D721Med (cell line): ENCODE measurements around the gene RAVER1.
A peak's percentile ranks its signal among the peaks of the same experiment; 100 is the strongest.
"Not testable (repeated sequence)": the region's sequence is repeated elsewhere in the genome, so short reads cannot be mapped to it uniquely, and the experiment has no call there.

ENCODE experiments used
- DNase-seq: peaks from one replicate; pipeline ENCODE4 v3.0.0; 2011; ENCODE audit warnings: low spot score; ENCODE audit not compliant: insufficient read length
- FAIRE-seq: peaks from 2 replicates; lab custom pipeline; 2011; peaks lifted over from hg19 to GRCh38; lab: Jason Lieb, UNC
- TF ChIP-seq, protein P1 (sequence below): IDR thresholded peaks from 2 replicates; pipeline ENCODE4 v1.5.1; 2012; ENCODE audit warnings: mild to moderate bottlenecking, control low read depth; ENCODE audit not compliant: insufficient read depth; ENCODE audit errors: missing control alignments

Gene RAVER1, protein sequence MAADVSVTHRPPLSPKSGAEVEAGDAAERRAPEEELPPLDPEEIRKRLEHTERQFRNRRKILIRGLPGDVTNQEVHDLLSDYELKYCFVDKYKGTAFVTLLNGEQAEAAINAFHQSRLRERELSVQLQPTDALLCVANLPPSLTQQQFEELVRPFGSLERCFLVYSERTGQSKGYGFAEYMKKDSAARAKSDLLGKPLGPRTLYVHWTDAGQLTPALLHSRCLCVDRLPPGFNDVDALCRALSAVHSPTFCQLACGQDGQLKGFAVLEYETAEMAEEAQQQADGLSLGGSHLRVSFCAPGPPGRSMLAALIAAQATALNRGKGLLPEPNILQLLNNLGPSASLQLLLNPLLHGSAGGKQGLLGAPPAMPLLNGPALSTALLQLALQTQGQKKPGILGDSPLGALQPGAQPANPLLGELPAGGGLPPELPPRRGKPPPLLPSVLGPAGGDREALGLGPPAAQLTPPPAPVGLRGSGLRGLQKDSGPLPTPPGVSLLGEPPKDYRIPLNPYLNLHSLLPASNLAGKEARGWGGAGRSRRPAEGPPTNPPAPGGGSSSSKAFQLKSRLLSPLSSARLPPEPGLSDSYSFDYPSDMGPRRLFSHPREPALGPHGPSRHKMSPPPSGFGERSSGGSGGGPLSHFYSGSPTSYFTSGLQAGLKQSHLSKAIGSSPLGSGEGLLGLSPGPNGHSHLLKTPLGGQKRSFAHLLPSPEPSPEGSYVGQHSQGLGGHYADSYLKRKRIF

DNA sequence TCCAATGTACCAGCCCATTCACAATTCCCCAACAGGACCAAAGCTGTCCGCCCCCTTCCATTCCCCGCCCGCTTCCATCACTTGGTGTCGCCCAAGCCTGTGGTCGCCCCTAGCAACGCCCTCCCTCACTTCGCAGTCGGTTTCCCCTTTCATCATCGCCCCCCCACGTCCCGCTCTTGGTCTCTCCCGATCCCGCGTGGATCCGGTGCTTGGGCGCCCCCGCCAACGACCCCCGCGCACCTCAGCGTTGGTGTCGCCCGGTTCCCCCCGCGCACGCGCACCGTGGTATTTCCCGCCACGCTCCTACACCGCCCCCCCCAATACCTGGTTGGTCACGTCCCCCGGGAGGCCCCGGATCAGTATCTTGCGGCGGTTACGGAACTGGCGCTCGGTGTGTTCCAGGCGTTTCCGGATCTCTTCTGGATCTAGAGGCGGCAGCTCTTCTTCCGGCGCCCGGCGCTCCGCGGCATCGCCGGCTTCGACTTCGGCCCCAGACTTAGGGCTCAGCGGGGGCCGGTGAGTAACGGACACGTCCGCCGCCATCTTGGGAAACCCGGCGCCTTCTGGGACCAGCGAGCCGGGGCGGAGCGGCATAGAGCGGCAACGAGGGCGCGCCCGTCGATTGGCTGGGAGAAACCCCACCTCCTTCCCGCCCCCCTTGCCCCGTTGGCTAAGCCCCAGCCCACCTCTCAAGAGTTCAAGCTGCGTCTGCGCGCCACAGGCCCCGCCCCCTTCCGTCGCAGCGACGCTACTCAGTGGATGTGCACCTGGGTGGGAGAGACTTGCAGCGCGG is at the start of gene RAVER1:
TSS of gene RAVER1 (minus strand) at position 565 of the 793 bp plus-strand sequence. CDS start at position 543, 22 bp downstream.
- DNase-seq (peak; percentile 95), FAIRE-seq (no peak)
- TF ChIP-seq, protein P1, sequence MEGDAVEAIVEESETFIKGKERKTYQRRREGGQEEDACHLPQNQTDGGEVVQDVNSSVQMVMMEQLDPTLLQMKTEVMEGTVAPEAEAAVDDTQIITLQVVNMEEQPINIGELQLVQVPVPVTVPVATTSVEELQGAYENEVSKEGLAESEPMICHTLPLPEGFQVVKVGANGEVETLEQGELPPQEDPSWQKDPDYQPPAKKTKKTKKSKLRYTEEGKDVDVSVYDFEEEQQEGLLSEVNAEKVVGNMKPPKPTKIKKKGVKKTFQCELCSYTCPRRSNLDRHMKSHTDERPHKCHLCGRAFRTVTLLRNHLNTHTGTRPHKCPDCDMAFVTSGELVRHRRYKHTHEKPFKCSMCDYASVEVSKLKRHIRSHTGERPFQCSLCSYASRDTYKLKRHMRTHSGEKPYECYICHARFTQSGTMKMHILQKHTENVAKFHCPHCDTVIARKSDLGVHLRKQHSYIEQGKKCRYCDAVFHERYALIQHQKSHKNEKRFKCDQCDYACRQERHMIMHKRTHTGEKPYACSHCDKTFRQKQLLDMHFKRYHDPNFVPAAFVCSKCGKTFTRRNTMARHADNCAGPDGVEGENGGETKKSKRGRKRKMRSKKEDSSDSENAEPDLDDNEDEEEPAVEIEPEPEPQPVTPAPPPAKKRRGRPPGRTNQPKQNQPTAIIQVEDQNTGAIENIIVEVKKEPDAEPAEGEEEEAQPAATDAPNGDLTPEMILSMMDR: no peak

DNA sequence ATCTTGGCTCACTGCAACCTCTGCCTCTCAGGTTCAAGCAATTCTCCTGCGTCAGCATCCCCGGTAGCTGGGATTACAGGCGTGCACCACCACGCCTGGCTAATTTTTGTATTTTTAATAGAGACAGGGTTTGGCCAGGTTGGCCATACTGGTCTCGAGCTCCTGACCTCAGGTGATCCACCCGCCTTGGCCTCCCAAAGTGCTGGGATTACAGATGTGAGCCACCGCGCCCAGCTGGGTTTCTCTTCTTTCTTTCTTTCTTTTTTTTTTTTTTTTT is 49.8 kb upstream of the RAVER1 start:
- not testable (repeated sequence) for FAIRE-seq, DNase-seq

DNA sequence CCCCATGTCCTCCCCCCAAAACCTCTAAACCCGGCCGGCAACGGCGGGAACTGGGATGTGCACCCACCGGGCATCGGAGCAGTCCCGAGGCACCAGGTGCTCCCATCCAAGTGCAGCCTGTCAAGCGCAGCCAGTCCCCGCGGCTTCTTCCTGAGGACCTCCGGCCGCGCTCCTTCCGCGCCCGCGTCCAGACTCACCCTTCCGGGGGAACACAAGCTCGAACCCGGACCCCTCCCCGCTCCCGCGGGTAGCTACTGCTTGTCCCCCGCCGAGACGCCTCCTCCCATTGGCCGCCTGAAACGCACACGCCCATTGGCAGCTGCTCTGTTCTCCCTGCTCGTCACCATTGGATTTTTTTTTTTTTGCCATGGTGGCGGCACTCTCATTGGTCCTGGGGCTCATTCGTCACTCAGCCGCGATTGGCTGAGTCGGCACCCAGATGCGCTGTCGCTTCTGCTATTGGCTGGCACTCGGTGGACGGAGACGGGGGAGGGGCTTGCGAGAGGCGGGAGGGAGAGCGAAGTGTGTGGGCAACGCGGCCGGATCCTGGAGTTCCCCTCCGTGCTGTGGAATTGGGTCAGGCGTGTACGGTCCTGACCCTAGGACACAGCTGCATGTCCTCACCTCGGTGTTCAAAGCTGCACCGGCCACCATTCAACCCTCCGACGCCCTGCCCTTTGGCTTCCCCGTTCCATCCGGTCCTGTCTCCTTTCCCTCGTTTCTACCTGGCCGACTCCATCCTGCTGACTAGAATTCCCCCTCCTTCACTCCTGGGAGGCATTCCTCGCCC is 47.2 kb upstream of the RAVER1 start, which contains the start of gene TYK2:
TSS of gene TYK2 (minus strand) at position 260 of the 790 bp plus-strand sequence. CDS start 2,166 bp downstream, outside the sequence.
- TF ChIP-seq, protein P1: no peak
- DNase-seq (peak; percentile 100), FAIRE-seq (no peak)

DNA sequence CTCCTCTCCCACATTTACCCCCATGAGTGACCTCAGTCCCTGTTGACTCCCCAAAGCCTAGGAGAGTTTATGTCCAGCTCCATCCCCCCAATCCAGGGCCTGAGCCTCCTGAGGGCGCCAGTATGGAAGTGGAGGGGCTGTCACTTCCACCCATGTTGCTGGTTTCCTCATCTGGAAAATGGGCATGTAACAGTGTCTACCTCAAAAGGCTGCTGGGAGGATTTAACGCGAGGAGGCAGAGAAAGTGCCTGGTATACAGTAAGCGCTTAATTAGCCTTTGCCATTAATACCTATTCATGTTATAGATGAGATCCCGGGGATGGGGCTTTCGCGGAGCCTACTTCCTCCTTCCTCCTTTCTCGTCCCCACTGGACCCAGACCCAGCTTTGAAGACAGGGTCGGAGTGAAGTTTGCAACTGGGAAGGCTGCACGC is 46.6 kb upstream of the RAVER1 start:
- TF ChIP-seq, protein P1: no peak
- DNase-seq: no peak
- FAIRE-seq: no peak

DNA sequence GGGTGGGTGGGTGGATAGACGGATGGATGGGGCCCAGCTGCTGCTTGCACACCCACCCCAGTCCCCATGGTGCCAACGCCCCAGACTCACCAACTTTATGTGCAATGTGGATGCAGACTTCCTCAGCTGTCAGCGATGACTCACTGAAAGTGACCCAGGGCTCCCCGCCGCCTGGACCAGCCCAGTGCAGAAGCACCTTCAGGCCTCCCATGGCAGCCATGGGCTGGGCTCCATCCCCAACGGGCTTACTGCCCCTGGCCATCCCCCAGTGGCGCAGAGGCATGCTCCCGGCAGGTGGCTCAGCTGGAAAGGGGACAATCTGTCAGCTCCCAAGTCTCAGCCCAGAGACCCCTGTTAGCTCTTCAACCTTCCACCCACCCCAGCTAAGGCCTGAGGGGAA is 44.8 kb upstream of the RAVER1 start:
- FAIRE-seq: no peak
- TF ChIP-seq, protein P1: no peak
- no peak for DNase-seq

DNA sequence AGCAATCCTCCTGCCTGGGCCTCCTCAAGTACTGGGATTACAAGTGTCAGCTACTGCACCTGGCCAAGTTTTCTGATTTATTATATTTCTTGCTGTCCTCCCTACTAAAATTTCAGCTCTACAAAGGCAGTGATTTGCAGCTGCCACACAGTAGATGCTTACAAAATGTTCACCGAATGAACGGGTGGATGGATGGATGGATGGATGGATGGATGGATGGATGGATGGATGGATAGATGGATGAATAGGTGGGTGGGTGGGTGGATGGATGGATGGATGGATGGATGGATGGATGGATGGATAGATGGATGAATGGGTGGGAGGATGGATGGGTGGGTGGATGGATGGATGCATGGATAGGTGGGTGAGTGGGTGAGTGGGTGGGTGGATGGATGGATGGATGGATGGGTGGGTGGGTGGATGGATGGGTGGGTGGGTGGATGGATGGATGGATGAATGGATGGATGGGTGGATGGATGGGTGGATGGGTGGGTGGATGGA is 43.9 kb upstream of the RAVER1 start:
- DNase-seq, FAIRE-seq: not testable (repeated sequence)

DNA sequence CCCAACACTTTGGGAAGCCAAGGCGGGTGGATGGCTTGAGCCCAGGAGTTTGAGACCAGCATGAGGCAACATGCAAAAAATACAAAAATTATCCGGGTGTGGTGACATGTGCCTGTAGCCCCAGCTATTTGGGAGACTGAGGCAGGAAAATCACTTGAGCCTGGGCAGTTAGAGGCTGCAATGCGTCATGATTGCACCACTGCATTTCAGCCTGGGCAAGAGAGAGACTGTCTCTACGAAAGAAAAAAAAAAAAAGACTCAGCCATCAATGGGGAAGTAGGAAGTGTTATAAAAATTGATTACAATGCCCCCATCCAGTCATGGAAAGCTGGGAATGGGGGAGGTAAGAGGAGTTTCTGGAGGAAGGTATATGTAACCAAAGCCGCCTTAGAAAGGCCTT is 41.6 kb upstream of the RAVER1 start:
- TF ChIP-seq, protein P1: no peak
- FAIRE-seq (no peak), DNase-seq (no peak)
